ENCODE results near the gene B4GALT3. TPM values are rescaled to one million over a fixed set of nuclear protein-coding genes. Genes with fewer than 3 reads are reported as not detected.

Gene B4GALT3
- total RNA-seq, 2 experiments from 2014 or later: 40.5 to 51.8 TPM

DNA sequence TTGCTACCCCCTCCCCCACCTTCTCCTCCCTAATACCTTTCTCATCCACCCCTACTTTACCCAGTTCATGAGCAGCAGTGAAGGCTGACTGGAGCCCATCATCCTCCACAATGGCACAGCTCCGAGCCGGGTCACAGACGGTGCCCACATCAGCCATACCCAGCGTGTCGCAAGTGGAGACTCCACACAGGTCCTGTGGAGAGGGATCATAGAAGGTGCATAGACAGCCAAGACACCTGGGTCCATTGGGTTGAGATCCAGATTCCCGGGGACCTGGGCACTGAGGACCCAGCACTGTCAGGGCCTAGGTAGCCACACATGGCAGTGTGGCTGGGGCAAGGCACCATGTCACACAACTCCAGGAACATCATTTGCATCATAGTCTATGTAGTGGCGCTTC is 18.8 kb upstream of the B4GALT3 start:
- H3K4me1 Mint-ChIP-seq: peaks cover 29% of the 10 kb centered on the region
- no peaks in the 10 kb centered on the region for H3K9me3 Mint-ChIP-seq (ENCODE audit: low read depth)
- ATAC-seq (no peak), DNase-seq (no peak)
- CTCF ChIA-PET: interaction anchor here (3.0 kb wide), 1 partner anchor 14 kb away, joined by 11 read pairs; no protein-coding TSS in a partner anchor
- no peaks in the 10 kb centered on the region for H3K36me3 Mint-ChIP-seq (ENCODE audit: low read depth)
- intact Hi-C loops (cut with DNase I, micrococcal nuclease): no loop called here
- H3K27ac Mint-ChIP-seq: no peak overlapping the region
- POLR2A ChIA-PET: no interaction called here
- no peaks in the 10 kb centered on the region for H3K27me3 Mint-ChIP-seq
- no peak overlapping the region for H3K4me3 Mint-ChIP-seq

DNA sequence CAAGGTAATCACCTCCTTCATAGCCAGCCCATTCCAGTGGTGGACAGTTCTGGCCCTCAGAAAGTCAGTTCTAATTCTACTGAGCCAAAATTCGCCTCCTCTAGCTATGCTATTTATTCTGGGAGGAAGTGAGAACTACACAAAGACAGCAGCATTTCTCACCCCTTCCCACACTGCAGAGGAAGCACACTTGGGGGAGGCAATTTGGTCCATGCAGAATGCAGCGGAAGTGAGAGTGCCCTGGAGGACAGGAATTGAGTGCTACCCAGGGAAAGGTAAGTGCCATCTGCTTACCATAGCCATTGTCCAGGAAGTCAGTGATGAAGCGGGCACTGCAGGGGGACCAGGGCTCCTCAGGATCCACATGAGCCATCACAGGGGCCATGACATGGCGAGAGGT is 17.9 kb upstream of the B4GALT3 start:
- Mint-ChIP-seq H3K4me1 (peaks cover 19% of the 10 kb centered on the region), H3K36me3 (ENCODE audit: low read depth) (no peaks in the 10 kb centered on the region), H3K27ac (no peak overlapping the region), H3K4me3 (no peak overlapping the region), H3K27me3 (no peaks in the 10 kb centered on the region), H3K9me3 (ENCODE audit: low read depth) (no peaks in the 10 kb centered on the region)
- ATAC-seq (no peak), DNase-seq (no peak)
- intact Hi-C loops (cut with DNase I, micrococcal nuclease): no loop called here
- ChIA-PET CTCF (interaction anchor here (0.6 to 3.0 kb wide), 2 partner anchors 13 to 41 kb away, joined by 3 to 11 read pairs; no protein-coding TSS in a partner anchor), POLR2A (no interaction called here)

DNA sequence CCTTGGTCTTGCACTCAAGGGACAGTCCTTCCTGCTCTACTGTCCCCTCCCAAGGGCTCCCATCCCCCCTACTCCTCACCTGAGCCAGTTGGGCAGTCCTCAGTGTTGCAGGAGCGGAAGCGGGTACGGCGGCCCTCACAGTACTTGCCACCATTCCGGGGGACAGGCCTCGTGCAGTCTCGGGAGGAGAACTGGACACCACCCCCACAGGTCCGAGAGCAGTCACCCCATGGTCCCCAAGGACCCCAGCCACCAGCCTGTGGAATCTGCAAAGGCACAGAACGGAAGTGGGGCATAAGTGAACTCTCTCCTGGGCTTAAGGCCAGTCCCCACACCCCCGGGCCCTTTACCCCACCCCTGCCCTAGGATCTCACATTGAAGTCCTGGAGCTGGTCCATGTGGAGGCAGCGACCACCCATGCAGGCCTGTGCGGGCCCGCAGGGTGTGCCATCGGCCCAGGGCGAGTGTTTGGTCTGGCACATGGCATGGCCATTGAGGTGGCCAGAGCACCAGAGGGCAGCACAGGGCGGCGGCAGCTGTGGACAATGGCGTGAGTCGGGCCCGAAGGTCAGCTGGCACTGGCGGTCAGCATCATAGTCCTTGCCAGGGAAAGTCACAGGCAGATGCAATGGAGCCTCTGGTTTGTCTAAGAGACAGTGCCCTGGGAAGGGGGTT is 16.4 kb upstream of the B4GALT3 start:
- peaks cover 18% of the 10 kb centered on the region for H3K4me1 Mint-ChIP-seq
- H3K4me3 Mint-ChIP-seq: no peak overlapping the region
- ChIA-PET CTCF (interaction anchor here (1.2 to 5.0 kb wide), 7 partner anchors 9 to 189 kb away, joined by 3 to 35 read pairs (median 11); partner anchors contain the start of genes NDUFS2 and TOMM40L), POLR2A (interaction anchor here (1.3 kb wide), 1 partner anchor 9 kb away, joined by 4 read pairs; no protein-coding TSS in a partner anchor)
- no peaks in the 10 kb centered on the region for H3K9me3 Mint-ChIP-seq (ENCODE audit: low read depth)
- H3K36me3 Mint-ChIP-seq (ENCODE audit: low read depth): no peaks in the 10 kb centered on the region
- ATAC-seq (no peak), DNase-seq (no peak)
- intact Hi-C loops (cut with DNase I, micrococcal nuclease): no loop called here
- no peak overlapping the region for H3K27ac Mint-ChIP-seq
- H3K27me3 Mint-ChIP-seq: no peaks in the 10 kb centered on the region

DNA sequence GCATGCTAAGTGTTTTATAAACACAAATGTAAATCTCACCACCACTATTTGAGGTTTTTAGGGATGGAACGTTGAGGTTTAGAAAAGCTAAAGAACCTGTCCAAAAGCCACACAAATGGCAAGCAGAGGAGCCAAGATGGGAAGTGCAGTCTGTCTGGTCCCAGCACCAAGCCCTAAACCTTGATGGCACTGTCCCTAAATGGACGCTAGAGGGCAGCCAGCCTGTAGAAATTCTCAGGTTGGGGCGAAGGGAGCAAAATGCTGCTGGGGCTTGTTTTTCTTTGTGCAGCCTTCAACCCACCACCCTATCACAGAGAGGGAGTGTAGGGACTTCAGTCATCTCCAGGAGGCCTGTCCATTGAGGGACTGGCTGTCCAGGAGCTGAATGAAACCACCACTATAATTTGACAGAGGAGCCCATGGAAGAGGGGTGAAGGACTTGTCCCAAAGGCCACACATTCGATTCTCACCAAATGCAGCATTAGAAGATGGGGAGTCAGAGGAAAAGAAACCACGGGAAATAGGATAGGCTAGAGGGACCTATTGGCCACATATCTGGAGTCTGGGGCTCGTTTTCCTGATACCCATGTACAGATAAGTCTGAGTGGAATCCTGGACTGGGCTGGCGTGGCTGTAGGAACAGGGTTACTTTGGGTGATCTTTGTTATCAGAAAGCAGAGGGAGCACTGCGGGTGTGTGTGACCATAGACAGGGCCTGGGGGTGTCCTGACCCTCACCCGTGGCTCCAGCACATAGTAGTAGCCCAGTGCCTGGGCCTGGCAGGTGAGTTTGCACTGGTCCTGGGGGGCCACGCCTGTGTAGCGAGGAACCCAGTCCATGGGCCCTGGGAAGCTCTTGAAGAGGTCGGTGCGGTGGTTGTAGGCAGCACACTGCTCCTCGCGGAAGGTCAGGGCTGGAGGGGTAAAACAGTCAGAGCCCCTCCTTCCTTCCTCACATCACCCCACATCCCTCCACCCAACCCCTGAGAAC is 15.5 kb upstream of the B4GALT3 start:
- Mint-ChIP-seq H3K36me3 (ENCODE audit: low read depth) (no peaks in the 10 kb centered on the region), H3K27ac (peak overlapping the region; percentile 74), H3K4me1 (peaks cover 22% of the 10 kb centered on the region), H3K4me3 (no peak overlapping the region), H3K27me3 (no peaks in the 10 kb centered on the region), H3K9me3 (ENCODE audit: low read depth) (no peaks in the 10 kb centered on the region)
- intact Hi-C loops (cut with DNase I, micrococcal nuclease): loop anchor here (1.0 kb wide), 3 partner anchors 33 to 190 kb away; no protein-coding TSS in a partner anchor
- ChIA-PET POLR2A (interaction anchor here (1.3 kb wide), 1 partner anchor 10 kb away, joined by 4 read pairs; no protein-coding TSS in a partner anchor), CTCF (interaction anchor here (0.6 to 5.0 kb wide), 19 partner anchors 9 to 246 kb away, joined by 3 to 35 read pairs (median 5); partner anchors contain the start of genes NDUFS2, PPOX and TOMM40L)
- DNase-seq: peak; percentile 81
- peak; percentile 96 for ATAC-seq

DNA sequence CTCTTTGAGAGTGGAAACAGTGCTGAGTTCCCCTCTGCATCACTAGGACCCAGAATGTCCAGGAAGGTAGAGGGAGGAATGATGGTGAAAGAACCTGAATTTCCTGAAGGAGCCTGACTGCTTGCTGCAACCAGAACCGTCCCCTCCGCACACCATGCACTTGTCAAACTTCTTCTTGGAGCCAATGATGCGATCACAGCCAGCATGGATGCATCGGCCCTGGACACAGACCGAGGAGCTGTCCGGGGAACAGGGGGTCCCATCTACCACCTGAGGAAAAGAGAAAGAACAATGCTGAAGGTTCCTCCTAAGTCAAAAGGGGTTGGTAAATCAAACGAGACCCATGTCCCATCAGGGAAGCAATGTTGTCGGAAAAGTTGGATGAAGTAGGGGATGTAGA is 14.7 kb upstream of the B4GALT3 start:
- intact Hi-C loops (cut with DNase I, micrococcal nuclease): loop anchor here (1.0 kb wide), 3 partner anchors 33 to 190 kb away; no protein-coding TSS in a partner anchor
- no peak for DNase-seq
- POLR2A ChIA-PET: interaction anchor here (0.6 kb wide), 2 partner anchors 69 to 199 kb away, joined by 3 read pairs; no protein-coding TSS in a partner anchor
- CTCF ChIA-PET: interaction anchor here (0.6 to 5.0 kb wide), 19 partner anchors 10 to 246 kb away, joined by 3 to 35 read pairs (median 5); partner anchors contain the start of genes DEDD, NDUFS2, PPOX and TOMM40L
- Mint-ChIP-seq H3K27me3 (no peaks in the 10 kb centered on the region), H3K4me3 (no peak overlapping the region), H3K36me3 (ENCODE audit: low read depth) (no peaks in the 10 kb centered on the region), H3K27ac (no peak overlapping the region), H3K9me3 (ENCODE audit: low read depth) (no peaks in the 10 kb centered on the region), H3K4me1 (peaks cover 30% of the 10 kb centered on the region)
- ATAC-seq: no peak

DNA sequence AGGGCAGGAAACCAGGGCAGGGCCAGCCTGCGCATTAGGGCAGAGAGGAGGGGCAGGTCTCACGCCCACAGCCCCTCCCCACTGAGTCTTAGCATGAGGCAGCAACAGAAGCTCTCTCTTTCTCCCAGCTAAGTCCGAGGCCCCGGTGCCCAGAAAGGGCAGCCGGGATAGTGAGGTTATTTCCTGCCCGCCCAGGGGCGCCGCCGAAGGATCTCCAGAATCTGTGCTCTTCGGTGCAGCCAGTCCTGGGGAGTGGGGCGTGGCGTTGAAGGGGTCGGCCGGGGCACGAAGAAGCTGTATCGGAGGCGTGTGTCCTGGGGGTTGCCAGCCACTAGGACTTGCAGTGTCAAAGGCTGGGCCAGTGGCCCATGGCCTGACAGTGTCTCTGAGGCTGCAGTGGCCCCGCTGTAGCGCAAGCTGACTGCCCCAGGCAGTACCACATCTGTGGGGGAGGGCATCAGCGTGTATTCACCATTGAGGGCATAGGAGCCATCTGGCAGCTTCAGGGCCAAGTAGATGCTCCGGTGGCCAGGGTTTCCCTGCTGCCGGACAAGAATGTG is 13.7 kb upstream of the B4GALT3 start:
- no peak overlapping the region for H3K4me3 Mint-ChIP-seq
- H3K27me3 Mint-ChIP-seq: no peaks in the 10 kb centered on the region
- no peak for DNase-seq
- CTCF ChIA-PET: interaction anchor here (0.7 to 5.0 kb wide), 13 partner anchors 9 to 191 kb away, joined by 3 to 35 read pairs (median 5); partner anchors contain the start of genes DEDD, NDUFS2, PPOX and TOMM40L
- H3K4me1 Mint-ChIP-seq: peaks cover 39% of the 10 kb centered on the region
- H3K9me3 Mint-ChIP-seq (ENCODE audit: low read depth): no peaks in the 10 kb centered on the region
- no peak overlapping the region for H3K27ac Mint-ChIP-seq
- no peaks in the 10 kb centered on the region for H3K36me3 Mint-ChIP-seq (ENCODE audit: low read depth)
- intact Hi-C loops (cut with DNase I, micrococcal nuclease): no loop called here
- POLR2A ChIA-PET: interaction anchor here (0.6 kb wide), 1 partner anchor 200 kb away, joined by 3 read pairs; no protein-coding TSS in a partner anchor
- ATAC-seq: no peak

DNA sequence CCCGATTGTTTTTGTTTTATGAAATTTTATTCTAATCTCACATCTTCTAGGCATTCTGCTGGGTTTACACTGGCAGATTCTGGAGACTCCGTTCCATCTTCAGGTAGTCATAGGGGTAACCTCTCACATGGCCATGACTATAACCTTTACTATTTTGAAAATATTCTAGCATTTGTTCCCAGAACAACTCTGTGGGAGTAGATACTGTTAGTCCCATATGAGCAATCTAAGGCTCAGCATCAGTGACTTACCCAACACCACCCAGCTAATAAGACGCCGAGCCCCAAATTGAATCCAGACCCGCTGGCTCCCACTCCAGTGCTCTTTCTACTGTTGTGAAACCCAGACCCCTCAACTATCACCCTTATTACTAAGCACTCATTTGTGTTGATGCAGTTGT is 11.7 kb upstream of the B4GALT3 start:
- H3K27me3 Mint-ChIP-seq: no peaks in the 10 kb centered on the region
- H3K9me3 Mint-ChIP-seq (ENCODE audit: low read depth): no peaks in the 10 kb centered on the region
- H3K27ac Mint-ChIP-seq: no peak overlapping the region
- no peak overlapping the region for H3K4me3 Mint-ChIP-seq
- POLR2A ChIA-PET: no interaction called here
- H3K4me1 Mint-ChIP-seq: peaks cover 51% of the 10 kb centered on the region
- ATAC-seq: no peak
- no peaks in the 10 kb centered on the region for H3K36me3 Mint-ChIP-seq (ENCODE audit: low read depth)
- no peak for DNase-seq
- CTCF ChIA-PET: interaction anchor here (1.0 to 1.2 kb wide), 2 partner anchors 22 to 193 kb away, joined by 3 read pairs; no protein-coding TSS in a partner anchor
- intact Hi-C loops (cut with DNase I, micrococcal nuclease): no loop called here

DNA sequence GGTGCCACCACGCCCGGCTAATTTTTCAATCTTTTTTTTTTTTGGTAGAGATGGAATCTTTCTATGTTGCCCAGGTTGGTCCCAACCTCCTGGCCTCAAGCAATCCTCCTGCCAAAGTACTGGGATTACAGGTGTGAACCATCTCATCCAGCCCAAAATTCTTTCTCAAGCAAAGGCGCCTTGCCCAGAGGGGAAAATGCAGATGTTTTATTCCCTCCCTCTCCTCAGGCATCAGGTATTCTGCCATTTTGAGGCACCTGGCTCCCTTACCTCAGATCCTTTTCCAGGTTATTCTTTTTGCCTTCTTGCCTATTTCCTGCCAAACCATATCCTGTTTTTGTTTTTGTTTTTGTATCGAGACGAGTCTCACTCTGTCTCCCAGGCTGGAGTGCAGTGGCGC is 11.1 kb upstream of the B4GALT3 start:
- no peaks in the 10 kb centered on the region for H3K27me3 Mint-ChIP-seq
- no peaks in the 10 kb centered on the region for H3K36me3 Mint-ChIP-seq (ENCODE audit: low read depth)
- DNase-seq: no peak
- H3K4me3 Mint-ChIP-seq: no peak overlapping the region
- no peaks in the 10 kb centered on the region for H3K9me3 Mint-ChIP-seq (ENCODE audit: low read depth)
- ATAC-seq: no peak
- ChIA-PET CTCF (interaction anchor here (0.6 to 1.2 kb wide), 3 partner anchors 21 to 194 kb away, joined by 3 read pairs; partner anchors contain the start of gene PPOX), POLR2A (no interaction called here)
- H3K27ac Mint-ChIP-seq: peak overlapping the region; percentile 78
- peaks cover 56% of the 10 kb centered on the region for H3K4me1 Mint-ChIP-seq
- intact Hi-C loops (cut with DNase I, micrococcal nuclease): no loop called here

DNA sequence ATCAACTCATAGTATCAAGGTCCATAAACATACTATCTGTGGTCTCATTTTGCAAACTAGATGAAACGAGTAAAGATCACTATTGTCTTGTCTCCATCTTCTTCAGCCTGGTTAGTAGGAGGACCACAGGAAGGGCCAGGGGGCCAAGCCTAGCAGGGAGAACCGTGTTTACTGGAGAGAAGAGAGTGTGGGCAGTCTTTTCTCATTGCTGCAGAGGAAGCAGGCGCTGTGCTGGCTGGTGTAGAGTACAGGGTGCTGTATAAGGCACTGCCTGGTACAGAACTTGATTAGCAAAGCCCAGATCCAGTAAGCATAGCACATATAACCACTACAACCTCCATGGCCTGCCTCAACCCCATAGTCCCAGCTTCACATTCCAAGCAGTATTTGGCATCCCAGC is 10.0 kb upstream of the B4GALT3 start:
- ATAC-seq (no peak), DNase-seq (no peak)
- Mint-ChIP-seq H3K27ac (peak overlapping the region; percentile 90), H3K9me3 (ENCODE audit: low read depth) (no peaks in the 10 kb centered on the region), H3K36me3 (ENCODE audit: low read depth) (no peaks in the 10 kb centered on the region), H3K4me3 (no peak overlapping the region), H3K4me1 (peaks cover 61% of the 10 kb centered on the region), H3K27me3 (no peaks in the 10 kb centered on the region)
- ChIA-PET CTCF (no interaction called here), POLR2A (no interaction called here)
- intact Hi-C loops (cut with DNase I, micrococcal nuclease): no loop called here

DNA sequence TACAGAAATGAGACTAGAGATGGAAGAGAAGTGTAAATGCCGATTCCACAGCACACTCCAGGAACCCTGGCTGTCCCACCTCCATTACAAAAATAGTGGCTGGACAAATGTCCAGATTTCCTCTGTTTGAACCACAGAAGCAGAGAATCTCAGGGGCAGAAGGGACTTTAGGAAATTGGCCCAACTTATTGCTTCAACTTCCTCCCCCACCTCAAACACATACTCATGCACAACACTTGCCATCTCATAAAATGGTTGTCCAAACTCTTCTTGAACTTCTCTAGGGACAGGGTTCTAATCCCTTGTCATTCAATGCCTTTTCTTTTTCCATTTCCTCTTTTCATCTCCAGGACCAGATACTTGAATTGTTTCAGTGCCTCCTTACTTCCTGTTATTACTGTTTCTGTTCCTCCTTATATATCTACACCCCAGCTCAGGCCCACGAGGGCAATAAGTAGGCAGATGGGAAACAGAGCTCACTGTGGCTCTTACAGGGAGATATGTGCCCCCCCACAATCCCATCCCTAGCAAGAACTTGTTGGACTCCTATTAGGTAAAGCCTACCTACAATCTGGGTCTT is 8.5 kb upstream of the B4GALT3 start:
- Mint-ChIP-seq H3K4me3 (peak overlapping the region; percentile 50), H3K27ac (peak overlapping the region; percentile 90), H3K4me1 (peaks cover 73% of the 10 kb centered on the region), H3K36me3 (ENCODE audit: low read depth) (no peaks in the 10 kb centered on the region), H3K27me3 (no peaks in the 10 kb centered on the region), H3K9me3 (ENCODE audit: low read depth) (no peaks in the 10 kb centered on the region)
- DNase-seq (no peak), ATAC-seq (no peak)
- intact Hi-C loops (cut with DNase I, micrococcal nuclease): loop anchor here (1.0 to 2.0 kb wide), 2 partner anchors 16 to 17 kb away; partner anchors contain the start of gene NDUFS2 (in 2 of the 2)
- CTCF ChIA-PET: interaction anchor here (0.7 to 1.6 kb wide), 8 partner anchors 16 to 197 kb away, joined by 3 to 7 read pairs (median 4); partner anchors contain the start of genes NDUFS2 and PPOX
- POLR2A ChIA-PET: interaction anchor here (0.6 to 1.0 kb wide), 6 partner anchors 15 to 203 kb away, joined by 3 to 10 read pairs (median 3); partner anchors contain the start of genes PPOX and TOMM40L

All from activated CD4-positive, alpha-beta T cell treated with anti-CD3 and anti-CD28 coated beads for 36 hours (primary cell).